ENCODE data around the gene PTPN23.

The PTPN23 gene

GRCh38 chr3:47418167-47419082 lies 37.6 kb downstream of the PTPN23 start:
- DNase-seq (ENCODE audit: extremely low read depth in 1 of 2, low read depth in 1 of 2), result no peak

- DNase-seq (ENCODE audit: extremely low read depth in 1 of 2, low read depth in 1 of 2), result no peak
Measured at GRCh38 chr3:47419083-47420043, 38.5 kb downstream of the PTPN23 start.

- no peak for DNase-seq (ENCODE audit: extremely low read depth in 1 of 2, low read depth in 1 of 2)
Measured at GRCh38 chr3:47420044-47420430, 39.2 kb downstream of the PTPN23 start.

- peak; percentile 69 to 86 for DNase-seq (ENCODE audit: extremely low read depth in 1 of 2, low read depth in 1 of 2)
Measured at GRCh38 chr3:47420511-47421484, 40.0 kb downstream of the PTPN23 start.

GRCh38 chr3:47421741-47422649 lies 41.2 kb downstream of the PTPN23 start:
- peak in 1 of 2 donors; percentile 17 for DNase-seq (ENCODE audit: extremely low read depth in 1 of 2, low read depth in 1 of 2)

- no peak for DNase-seq (ENCODE audit: extremely low read depth in 1 of 2, low read depth in 1 of 2)
Measured at GRCh38 chr3:47422743-47423142, 41.9 kb downstream of the PTPN23 start.

- no peak for DNase-seq (ENCODE audit: extremely low read depth in 1 of 2, low read depth in 1 of 2)
Measured at GRCh38 chr3:47423548-47424145, 42.8 kb downstream of the PTPN23 start.

GRCh38 chr3:47424434-47425382 lies 43.9 kb downstream of the PTPN23 start:
- no peak for DNase-seq (ENCODE audit: extremely low read depth in 1 of 2, low read depth in 1 of 2)

DNA sequence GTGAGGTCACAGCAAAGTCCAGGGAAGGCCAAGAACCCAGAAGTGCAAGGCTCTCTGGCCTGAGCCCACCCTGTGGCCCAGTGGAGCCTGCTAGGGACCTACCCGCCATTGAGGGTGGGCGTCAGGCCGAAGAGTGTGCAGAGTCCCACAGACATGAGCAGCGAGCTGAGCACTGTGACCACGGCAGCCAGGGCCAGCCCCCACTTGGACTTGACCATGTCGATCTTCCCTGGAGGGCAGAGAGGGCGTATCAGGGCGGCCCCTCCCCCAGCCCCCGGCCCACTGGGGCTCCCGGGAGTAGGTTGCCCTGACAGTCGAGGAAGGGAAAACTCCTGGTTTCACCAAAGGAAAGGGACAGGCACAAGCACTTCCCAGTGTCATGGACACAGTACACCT lies 44.6 kb downstream of the PTPN23 start:
- no peak for DNase-seq (ENCODE audit: extremely low read depth in 1 of 2, low read depth in 1 of 2)

DNA sequence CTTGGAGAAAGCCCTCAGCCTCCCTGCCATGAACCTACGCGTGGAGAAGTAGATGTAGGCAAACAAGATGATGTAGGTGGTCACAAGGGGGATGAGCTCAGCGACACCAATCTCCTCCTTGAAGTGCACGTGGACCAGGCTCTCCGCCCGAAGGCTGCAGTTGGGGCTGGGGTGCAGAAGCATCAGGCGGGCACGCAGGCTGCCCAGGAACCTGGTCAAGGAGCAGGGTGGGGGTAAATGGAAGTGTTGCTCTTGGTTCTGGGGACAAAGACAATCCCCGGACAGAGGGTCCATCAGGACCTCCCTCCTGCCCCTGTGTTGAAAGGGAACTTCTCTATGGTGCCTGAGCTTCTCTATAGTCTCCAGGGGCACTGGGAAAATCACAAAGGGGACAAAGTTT lies 45.1 kb downstream of the PTPN23 start:
- no peak for DNase-seq (ENCODE audit: extremely low read depth in 1 of 2, low read depth in 1 of 2)

DNA sequence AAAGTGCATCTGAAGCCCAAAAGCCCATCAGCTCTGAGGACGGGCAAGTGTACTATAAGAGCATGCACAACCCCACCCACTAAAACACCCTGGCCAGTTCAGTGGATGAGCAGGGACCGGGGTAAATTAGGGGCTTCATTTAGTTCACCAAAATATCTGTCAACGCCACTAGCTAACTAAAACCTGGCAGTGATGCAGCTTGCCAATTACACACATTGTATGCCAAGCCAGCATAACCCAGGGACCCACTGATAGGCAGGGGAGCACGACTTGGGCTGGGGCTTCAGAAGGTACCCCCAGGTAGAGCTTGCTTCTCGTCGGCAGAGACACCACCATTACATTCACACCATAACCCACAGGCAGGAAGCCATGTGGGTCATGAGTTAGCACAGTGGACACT lies 47.0 kb downstream of the PTPN23 start:
- no peak for DNase-seq (ENCODE audit: extremely low read depth in 1 of 2, low read depth in 1 of 2)

DNA sequence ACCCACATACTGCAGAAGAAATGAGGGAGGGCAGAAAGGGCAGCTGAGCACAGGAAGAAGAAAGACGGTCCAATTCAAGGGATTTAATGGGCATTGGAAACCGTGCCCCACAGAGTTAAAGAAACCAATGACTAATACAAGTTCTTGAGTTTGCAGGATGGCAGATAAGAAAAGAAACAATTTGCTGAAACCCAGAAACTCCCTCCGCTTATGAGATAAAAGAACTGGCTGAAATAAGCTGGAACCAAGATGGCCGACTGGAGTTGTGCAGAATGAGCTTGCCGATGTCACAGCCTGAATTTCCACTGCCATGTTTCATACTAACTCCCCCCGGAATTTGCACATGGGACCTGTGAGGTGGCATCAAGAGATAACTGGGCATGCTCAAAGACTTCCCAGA lies 47.8 kb downstream of the PTPN23 start:
- no peak for DNase-seq (ENCODE audit: extremely low read depth in 1 of 2, low read depth in 1 of 2)

DNA sequence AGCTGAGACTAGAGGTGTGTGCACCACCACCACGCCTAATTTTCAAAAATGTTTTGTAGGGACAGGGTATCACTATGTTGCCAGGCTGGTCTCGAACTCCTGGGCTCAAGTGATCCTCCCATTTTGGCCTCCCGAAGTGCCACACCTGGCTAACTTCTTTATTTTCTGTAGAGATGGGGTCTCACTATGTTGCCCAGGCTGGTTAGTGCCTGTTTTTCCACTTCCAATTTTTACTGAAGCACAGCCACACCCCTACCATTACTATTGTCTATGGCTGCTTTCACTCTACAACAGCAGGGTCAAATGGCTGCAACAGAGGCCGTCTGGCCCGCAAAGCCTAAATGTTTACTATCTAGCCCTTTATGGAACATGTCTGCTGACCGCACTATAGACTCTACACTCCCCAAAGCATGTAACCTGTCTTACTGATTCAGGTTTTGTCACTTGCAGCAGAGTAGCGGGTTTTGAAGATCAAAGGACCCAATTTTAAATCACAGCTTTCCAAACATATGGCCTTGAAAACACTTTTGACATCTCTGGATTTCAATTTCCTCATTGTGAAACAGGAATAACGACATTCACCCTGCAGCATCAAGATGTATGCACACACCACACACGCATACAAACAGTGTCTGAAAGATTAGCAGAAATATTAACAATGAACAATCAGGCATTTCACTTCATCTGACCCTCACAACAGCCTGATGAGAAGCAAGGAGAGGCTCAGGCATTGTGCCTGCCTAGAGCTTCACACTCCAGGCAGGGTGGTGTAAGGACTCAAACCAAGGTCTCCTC lies 48.9 kb downstream of the PTPN23 start:
- no peak for DNase-seq (ENCODE audit: extremely low read depth in 1 of 2, low read depth in 1 of 2)

DNA sequence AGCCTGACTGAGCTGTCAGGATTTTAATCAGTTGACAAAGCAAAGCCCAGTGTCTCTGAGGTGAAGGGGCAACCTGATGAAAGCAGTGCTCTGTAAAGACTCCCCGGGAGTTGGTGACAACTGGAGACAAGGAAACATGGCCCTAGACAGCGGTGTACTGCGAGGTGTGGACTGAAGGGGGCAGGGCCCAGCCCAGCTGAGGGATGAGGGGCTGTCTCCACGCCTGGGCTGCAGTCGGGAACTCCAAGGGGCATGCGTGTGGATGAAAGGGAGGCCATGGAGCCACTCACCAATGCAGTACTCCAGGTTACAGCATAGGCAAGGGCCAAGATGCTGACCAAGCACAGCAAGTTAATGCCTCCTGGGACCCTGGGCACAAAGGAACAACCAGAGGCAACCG lies 49.8 kb downstream of the PTPN23 start:
- no peak for DNase-seq (ENCODE audit: extremely low read depth in 1 of 2, low read depth in 1 of 2)

DNA sequence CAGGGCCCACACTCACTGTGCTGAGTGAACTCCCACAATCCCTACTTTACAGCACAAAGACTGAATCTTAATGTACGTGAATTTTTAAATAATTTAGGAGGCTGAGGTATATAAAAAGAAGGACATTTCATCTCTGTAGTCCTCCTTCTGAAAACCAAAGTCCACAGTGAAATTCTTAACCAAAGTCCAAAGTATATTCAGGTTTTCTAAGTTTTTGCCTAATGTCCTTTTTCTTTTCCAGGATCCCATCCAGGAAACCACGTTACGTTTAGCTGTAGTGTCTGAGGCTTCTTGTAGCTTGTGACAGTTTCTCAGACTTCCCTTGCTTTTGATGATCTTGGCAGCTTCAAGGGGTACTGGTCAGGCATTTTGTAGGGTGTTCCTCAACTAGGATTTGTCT lies 50.4 kb downstream of the PTPN23 start:
- no peak for DNase-seq (ENCODE audit: extremely low read depth in 1 of 2, low read depth in 1 of 2)

- DNase-seq (ENCODE audit: extremely low read depth in 1 of 2, low read depth in 1 of 2), result no peak
Measured at GRCh38 chr3:47432673-47433072, 51.9 kb downstream of the PTPN23 start.

DNA sequence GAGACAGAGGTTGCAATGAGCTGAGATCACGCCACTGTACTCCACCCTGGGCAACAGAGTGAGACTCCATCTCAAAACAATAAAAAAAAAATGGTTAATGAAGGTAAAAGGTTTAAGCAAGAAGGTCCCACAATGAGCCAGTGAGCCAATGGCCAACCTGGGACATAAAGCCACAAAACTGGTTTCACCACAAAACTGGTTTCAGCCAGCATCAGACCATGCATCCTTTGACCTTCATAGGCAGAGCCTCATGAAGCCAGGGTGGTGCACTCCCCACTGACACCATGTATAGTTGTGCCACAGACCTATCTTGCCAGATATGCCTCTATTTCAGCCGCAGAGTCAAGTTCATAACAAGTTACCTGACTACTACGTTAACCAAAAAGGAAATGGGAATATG lies 53.0 kb downstream of the PTPN23 start:
- no peak for DNase-seq (ENCODE audit: extremely low read depth in 1 of 2, low read depth in 1 of 2)

Measured in stimulated activated CD8-positive, alpha-beta memory T cell treated with anti-CD3 and anti-CD28 coated beads, Interleukin-7, amount 100 ng/mL, for 48 hours (primary cell).